Cortex of kidney (tissue), 1 donor: ENCODE results near the gene CCSER2.
"Not testable (repeated sequence)": the region's sequence is repeated elsewhere in the genome, so short reads cannot be mapped to it uniquely, and the experiment has no call there.

Experiments
- DNase-seq: peaks from one replicate; lab custom pipeline; 2025; lab: John Stamatoyannopoulos, UW

The CCSER2 gene

DNA sequence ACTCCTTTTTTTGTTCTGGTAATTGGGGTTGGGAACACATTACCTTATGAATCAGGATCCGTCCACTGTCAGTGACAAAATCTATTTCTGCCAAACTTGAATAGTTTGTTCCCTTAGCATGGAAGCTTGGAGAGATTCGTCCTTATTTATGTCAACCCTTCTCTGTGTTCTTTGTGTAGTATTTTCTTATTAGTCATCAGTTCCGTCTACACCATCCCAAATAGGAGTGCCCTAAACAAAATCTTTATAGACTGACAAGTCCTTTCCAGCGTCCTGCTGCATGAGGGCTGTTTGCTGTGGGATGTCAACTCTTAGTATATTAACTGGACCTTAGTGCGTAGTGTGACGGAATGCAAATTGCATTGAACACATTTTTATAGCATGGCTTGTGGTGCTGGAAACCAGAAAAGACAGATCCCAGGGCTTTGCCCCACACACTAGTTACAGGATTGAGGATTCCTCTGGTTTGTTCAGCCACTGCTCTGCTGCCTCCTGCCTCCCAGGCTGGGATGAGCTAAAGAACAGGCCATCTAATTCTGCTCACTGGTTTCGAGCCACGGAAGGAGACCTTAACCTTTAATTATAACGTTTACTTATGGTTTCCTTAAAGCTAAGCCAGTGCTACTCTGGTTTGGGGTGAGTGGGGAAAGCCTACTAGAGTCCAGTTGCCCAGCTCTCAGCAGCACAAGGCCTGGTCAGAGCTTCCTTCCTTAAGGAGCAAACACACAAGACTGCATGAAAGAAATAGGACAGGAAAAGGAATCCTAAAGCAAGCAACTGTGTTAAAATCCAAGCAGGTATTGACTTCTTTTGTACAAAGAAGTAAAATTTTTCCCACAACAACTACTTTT is 194.4 kb downstream of the CCSER2 start:
- no peak for DNase-seq

DNA sequence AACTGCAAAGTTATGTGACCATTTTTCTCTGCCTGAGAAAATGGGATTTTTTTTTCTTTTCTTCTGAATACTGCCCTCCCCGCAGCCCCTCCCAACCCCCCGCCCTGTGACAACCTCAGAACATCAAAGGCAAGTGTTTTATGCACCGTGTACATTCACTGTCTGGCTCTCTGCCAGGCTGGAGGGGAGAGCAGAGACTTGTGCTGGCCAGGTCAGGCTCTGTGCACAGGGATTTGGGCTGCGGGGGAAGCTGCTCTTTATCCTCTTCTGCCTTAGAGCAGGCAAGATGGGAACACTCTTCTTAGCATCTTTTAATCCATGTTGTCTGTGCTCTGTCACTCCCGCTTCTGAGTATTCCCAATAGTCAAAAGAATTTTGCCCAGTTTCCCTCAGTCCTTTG is 195.1 kb downstream of the CCSER2 start:
- no peak for DNase-seq

GRCh38 chr10:84524435-84524834 is 196.0 kb downstream of the CCSER2 start:
- no peak for DNase-seq

DNA sequence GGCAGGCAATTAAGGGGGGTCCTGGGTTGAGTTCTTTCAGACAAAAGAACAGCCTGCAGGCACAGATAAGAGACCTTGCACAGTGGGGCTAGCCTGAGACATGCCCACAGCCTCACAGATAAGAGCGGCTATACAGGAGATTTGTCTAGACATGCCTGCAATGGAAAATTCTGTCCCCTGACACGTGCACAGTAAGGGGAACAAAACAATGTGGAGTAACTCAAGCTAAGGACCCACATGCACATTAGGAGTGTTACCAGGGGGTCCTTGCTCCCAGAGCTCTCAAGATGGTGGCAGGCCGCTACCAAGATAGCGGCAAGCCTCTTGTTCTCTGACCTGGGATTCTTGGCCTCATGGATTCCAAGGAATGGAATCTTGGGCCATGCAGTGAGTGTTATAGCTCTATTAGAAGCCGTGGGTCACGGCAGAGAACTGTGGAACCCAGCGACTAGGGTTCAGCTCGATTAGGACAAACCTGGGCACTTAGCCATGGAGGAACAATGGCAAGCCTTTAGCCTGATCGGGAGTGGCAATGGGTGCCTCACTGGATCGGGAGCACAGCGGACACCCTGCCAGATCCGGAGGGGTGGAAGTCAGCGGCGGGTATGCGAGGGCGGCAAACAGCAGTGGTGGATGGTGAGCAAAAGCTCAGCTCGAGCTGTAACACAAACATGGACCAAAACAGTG is 196.9 kb downstream of the CCSER2 start:
- no peak for DNase-seq

DNA sequence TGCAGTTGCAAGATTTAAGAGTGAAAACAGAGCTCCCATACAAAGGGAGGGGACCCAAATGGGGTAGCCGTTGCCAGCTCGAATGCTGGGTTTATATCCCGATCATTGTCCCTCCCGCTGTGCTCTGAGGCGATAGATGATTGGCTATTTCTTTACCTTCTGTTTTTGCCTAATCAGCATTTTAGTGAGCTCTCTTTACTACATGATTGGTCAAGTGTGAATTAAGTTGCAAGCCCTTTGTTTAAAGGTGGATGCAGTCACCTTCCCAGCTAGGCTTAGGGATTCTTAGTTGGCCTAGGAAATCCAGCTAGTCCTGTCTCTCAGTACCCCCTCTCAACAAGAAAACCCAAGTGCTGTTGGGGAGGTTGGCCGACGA is 197.4 kb downstream of the CCSER2 start:
- DNase-seq: not testable (repeated sequence)

DNA sequence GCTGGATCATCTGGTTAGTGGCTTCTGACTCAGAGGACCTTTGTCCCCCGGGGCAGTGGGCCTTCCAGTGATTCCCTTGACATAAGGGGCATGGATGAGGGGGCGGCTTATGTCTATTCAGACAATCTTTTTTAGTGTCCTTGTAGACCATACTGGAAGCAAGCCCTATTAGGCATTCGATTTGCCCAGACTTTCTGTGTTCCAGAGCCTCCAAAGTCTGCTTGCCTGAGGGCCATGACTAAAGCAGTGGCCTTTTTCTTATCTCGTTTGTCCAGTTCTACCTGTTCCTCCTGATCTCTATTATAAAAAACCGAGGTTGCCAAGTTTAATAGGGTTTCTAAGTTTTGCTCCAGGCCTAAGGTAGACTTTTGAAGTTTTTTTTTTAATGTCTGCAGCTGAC is 199.0 kb downstream of the CCSER2 start:
- DNase-seq: not testable (repeated sequence)

DNA sequence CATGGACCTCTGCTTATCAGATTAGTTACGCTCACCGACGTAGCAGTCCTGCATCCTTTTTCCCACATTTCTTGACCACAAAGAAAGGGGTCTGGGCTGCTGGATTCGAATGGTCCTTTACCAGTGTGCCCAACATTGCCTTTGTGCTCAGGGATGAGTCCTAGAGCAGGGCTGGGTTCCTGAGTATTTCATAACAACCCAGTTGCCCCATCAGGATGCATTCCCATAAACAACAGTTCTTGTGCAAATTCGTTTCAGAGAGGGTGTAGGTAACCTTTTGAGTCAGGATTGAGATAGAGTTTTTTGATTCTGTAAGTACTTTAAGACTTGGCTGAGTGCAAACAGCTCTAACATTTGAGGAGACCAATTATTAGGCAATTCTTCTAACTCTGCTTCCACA is 200.1 kb downstream of the CCSER2 start:
- not testable (repeated sequence) for DNase-seq

- DNase-seq: no peak
These were observed 202.4 kb downstream of the CCSER2 start for GRCh38 chr10:84530724-84531325.

- DNase-seq: no peak
These were observed 203.0 kb downstream of the CCSER2 start for GRCh38 chr10:84531396-84531795.

DNA sequence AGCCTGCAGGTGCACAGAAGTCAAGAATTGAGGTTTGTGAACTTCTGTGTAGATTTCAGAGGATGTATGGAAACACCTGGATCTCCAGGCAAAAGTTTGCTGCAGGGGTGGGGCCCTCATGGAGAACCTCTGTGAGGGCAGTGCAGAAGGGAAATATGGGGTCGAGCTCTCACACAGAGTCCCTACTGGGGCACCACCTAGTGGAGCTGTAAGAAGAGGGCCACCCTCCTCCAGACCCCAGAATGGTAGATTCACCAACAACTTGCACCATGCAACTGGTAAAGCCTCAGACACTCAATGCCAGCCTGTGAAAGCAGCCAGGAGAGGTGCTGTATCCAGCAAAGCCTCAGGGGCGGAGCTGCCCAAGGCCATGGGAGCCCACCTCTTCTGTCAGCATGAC is 205.8 kb downstream of the CCSER2 start:
- DNase-seq: no peak

- DNase-seq: no peak
These were observed 209.1 kb downstream of the CCSER2 start for GRCh38 chr10:84537447-84537931.

DNA sequence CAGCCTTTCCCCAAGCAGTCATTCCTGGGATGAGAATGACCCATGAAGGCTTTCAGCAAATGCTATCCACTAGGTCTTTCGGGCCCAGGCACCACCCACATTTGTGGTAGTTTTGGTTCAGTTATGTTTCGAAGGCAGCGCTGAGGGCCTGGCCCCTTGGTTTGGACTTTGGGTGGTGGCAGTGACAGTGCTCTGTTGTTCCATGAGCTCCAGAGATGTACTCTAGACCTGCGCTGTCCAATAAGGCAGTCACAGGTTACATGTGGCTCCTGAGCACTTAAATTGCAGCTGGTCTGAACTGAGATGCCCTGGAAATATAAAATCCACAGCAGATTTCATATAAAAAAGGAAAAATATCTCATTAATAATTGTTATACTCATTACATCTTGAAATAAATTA is 209.6 kb downstream of the CCSER2 start:
- DNase-seq: no peak

GRCh38 chr10:84539216-84539615 is 210.8 kb downstream of the CCSER2 start:
- no peak for DNase-seq

- DNase-seq: no peak
These were observed 211.7 kb downstream of the CCSER2 start for GRCh38 chr10:84540022-84540616.

- DNase-seq: no peak
These were observed 212.4 kb downstream of the CCSER2 start for GRCh38 chr10:84540617-84541288.

DNA sequence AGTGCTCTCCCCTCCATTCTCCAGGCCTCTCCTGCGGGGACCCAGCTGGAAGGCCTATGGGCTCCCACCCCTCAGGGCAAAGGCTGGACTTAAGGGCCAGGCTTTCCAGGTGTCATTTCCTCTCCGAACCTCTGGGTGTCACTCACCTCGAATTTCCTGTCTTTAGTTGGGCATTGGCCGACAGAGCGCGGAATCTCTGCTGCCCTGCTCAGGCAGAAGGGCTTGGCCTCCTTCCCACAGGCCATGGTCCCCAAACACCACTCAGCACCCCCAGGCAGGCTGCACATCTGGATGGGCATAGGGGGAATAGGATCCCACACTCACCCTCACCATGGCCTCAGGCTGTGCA is 212.9 kb downstream of the CCSER2 start:
- DNase-seq: no peak

DNA sequence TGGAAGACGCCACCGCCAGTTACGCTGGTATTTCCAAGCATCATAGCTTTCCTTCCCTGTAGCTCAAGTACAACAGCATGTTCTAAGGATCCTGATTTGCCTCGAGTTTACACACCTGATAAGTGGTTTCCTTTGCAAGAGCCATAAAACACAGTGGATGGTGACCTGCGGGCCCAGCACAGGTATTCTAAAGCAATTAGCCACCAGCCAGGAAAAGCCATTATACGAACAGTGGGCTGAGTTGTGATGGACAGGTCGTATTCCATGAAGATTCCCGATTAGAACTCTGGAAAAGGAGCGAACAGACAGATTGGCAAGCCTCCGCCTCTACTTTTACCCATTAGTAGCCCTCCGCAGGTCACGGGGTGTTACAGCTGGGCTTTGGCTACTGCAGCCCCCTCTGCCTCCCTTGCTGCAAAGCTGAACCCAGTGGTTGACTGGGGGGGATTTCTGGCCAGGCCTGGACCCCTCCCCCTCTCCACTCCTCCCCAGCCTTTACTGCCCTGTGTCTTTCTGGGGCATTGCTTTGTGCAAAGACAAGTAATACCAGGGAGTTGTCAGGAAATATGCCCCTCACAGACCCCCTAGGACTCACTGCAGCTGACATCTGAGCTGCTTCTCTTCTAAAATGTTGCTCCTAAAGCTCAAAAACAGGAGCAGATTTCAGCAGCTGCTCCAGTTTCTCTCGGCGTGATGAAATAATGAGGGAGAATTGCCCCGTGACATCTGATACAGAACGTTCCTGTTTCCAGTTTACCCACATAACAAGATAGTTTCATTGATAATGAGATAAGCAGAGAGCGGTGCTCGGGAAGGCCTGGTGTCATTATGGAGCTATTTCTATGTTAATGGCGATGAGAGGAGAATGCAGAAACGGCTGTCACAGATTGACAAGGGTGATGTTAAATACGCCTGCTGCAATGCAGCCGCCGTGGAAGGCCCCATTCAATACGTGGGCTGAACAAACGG is 214.4 kb downstream of the CCSER2 start:
- no peak for DNase-seq

GRCh38 chr10:84543948-84544347 is 215.6 kb downstream of the CCSER2 start:
- DNase-seq: no peak

DNA sequence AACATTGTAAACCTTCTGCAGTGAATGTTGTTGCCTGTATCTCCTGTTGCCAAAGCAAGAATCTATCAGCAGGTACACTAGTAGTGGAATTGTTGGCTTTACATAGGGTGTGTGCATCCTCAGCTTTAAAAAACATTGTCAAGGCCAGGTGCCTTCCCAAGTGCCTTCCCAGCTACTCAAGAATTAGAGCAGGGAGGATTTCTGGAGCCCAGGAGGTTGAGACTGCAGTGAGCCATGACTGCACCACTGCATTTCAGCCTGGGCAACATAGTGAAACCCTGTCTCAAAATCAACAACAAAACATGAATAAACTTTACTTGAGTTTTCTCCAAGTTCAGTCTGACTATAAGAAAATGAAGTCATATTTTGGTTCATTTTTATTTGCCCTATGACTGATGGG is 217.3 kb downstream of the CCSER2 start:
- no peak for DNase-seq

GRCh38 chr10:84546609-84547008 is 218.2 kb downstream of the CCSER2 start:
- no peak for DNase-seq

GRCh38 chr10:84547616-84548015 is 219.2 kb downstream of the CCSER2 start:
- DNase-seq: no peak
